DMS79 treated with DMSO at 0.1 percent for 48 hours (cell line): ENCODE data around the gene PRPF38B.
A peak's percentile ranks its signal among the peaks of the same experiment; 100 is the strongest.

Source experiments
- DNase-seq: peaks from one replicate; lab custom pipeline; 2025; lab: John Stamatoyannopoulos, UW

PRPF38B gene

DNA sequence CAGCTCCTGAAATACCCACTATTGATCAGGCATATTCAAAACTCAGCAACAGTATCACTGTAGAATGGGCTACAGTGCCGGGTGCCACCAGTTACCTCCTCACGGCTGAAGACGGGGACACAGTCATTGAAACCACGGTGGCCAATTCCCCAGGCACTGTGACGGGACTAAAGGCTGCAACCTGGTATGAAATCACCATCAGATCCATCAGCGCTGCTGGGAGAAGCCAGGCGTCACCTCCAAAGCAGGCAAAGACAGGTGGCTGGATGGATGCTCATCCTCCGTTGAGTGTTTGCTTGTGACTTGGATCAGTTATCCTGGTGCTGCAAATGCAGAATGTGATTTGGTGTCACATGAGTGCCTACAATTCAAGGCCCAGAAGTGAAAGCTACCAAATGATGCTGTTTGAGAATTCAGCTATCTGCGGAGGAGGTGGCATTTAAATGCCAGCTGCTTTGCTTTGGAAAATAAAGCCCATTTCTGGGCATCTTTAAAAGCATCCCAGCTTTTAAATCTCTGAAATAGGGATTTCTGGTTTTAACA is 25.7 kb downstream of the PRPF38B start:
- DNase-seq = no peak

- DNase-seq = no peak
These were observed 27.0 kb downstream of the PRPF38B start for GRCh38 chr1:108718927-108719655.

GRCh38 chr1:108719656-108720435 is 27.7 kb downstream of the PRPF38B start:
- DNase-seq = no peak

- DNase-seq = no peak
These were observed 30.2 kb downstream of the PRPF38B start for GRCh38 chr1:108722292-108722691.

- DNase-seq = no peak
These were observed 33.8 kb downstream of the PRPF38B start for GRCh38 chr1:108725906-108726305.

DNA sequence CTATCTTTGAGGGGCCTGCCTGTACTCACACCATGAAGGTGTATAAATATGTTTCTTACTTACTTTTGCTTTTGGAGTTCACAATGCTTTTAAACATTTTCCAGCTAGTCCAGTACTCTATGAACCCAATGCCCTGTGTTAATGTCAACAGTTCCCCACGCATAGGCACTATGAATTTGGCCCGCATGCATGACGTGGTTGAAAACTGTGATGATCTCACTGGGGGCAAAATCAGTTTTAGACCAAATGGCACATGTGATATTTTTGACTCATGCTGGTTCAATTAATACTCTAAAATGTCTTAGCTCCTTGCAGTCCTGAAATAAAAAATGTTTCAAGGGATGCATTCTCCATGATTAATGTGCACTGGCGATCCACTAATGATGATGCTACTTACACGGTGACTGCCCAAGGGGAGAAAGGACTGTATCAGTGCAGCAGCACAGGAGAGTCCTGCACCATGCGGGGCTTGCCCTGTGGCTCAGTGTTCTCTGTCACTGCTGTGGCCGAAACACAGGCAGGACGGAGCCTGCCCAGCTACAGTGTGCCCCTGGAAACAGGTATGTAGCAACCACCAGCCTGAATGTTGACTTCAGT is 36.3 kb downstream of the PRPF38B start:
- no peak for DNase-seq

GRCh38 chr1:108729481-108729880 is 37.4 kb downstream of the PRPF38B start:
- no peak for DNase-seq

- DNase-seq = no peak
These were observed 40.3 kb downstream of the PRPF38B start for GRCh38 chr1:108732398-108732797.

GRCh38 chr1:108734171-108734865 is 42.2 kb downstream of the PRPF38B start:
- DNase-seq = no peak

DNA sequence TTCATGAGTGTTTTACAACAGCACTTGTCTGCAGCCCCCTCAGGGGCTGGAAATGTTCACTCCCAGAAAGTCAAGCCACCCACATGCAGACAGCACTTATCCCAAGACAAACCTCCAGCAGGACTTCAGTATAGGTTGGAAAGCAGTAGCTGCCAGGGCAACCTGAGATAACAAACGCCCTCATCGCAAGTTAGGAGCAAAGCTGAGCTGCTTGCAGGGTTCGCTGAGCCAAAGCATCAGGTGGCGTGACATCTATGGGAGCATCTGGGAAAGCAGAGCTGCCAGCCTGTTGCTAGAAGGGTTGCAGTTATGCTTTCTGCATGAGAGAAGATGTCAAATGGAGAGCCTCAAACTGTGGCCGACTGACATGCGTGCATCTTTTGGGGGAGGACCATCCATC is 50.1 kb downstream of the PRPF38B start:
- DNase-seq = no peak

GRCh38 chr1:108745980-108746381 is 53.9 kb downstream of the PRPF38B start:
- no peak for DNase-seq

DNA sequence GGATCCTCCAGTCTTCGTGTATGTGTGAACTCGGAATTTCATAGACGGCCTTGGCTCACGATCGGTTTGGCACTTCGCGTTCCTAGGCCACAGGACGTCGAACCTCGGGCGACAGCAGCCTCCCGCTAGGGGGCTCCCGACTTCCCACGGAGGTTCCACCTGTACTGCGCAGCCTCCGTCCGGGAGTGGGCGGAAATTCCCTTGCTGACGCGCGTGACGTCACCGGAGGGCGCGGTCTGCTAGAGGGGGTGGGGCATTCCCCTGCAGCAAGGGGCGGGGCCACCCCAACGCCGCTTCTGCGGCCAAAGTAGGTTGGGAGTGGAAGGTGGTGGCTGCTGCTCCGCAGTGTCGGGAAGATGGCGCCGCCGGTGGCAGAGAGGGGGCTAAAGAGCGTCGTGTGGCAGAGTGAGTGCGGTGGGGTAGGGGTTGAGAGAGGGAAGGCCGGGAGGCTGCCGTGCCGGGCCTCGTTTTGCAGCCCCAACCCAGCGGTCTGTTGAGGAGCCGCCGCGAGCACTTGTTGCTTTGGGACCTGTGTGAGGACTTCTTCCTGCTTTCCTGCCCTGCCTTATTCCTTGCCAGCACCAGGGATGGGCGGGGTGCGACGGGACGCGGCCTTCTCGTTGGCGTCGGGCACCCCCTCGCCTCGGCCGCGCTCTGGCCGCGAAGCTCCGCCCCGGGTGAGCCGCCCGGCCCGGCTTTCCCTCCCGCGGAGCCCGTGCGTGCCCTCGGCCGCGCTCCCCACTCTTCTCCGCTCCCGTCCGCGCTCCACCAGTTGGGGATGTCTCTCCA is 54.5 kb downstream of the PRPF38B start, which contains the start of gene STXBP3:
TSS of gene STXBP3 (plus strand) at position 293 of the 789 bp plus-strand sequence. CDS start at position 357, 64 bp downstream.
- peak; percentile 92 for DNase-seq

GRCh38 chr1:108747171-108747850 is 55.2 kb downstream of the PRPF38B start:
- peak; percentile 60 for DNase-seq

DNA sequence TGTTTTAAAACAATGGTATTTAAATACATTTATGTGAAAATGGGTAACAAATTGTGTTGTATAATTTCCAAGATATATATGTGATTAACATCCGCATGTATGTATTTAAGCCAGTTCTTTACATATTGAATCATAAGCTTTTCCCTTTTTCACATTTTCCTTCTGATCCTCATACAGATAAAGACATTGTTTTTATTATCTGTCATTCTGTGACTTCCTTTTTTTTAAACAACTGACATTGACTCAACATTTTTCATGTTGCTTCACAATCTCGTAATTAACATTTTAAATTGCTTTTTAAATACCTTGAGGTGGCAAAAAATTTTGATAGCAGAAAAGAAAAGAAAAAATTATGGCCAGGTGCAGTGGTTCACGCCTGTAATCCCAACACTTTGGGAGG is 55.8 kb downstream of the PRPF38B start:
- DNase-seq = no peak

- no peak for DNase-seq
These were observed 57.0 kb downstream of the PRPF38B start for GRCh38 chr1:108749081-108749480.

DNA sequence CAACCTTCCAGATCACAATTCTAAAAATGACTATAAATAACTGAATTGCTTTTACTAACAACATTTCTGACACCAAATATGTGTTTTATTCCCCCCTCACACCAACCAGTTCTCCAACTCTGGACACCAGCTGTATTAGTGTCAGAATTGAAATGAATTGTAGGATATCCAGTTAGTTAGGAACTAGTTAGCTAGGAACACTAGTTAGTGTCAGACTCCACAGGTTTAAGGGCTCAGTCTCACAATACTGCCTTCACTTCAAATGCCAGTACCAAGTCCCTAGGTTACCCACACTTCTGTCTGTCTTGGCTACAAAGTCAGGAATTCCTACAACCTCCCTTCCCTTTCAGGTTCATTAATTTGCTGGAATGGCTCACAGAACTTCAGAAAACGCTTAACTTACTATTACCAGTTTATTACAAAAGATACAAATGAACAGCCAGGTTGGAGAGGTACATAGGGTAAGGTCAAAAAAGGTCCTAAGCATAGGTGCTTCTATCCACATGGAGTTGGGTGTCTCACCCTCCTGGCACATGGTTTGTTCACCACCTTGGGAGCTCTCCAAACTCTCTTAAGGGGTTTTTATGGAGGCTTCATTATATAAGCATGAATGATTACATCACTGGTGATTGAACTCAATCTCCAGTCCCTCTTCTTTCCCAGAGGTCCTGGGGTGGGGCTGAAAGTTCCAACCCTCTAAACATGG is 58.5 kb downstream of the PRPF38B start:
- no peak for DNase-seq
